Ovary (tissue), 9 donors: Measurements from ENCODE around the gene CACHD1. TPM values are rescaled to one million over a fixed set of nuclear protein-coding genes. Genes with fewer than 3 reads are reported as not detected.
A peak's percentile ranks its signal among the peaks of the same experiment; 100 is the strongest.

Source experiments
- DNase-seq, 5 donors: peaks; one replicate each; pipeline ENCODE4 v3.0.0-alpha.2; 2019 to 2020
- H3K27ac ChIP-seq, 2 donors: fragments of 200-600 bp; one replicate each; pipeline versions ENCODE4 v1.5.1 to v1.8.0; 2019 to 2022
- H3K27me3 ChIP-seq: fragments of 200-600 bp; one replicate; pipeline ENCODE4 v1.8.0; 2022
- H3K36me3 ChIP-seq: fragments of 200-600 bp; sonication (generic); one replicate; pipeline ENCODE4 v1.5.1; 2019
- H3K4me1 ChIP-seq: one replicate; pipeline ENCODE4 v1.8.1; 2013; ENCODE audit warnings: mild to moderate bottlenecking, moderate library complexity; ENCODE audit not compliant: insufficient read depth
- H3K4me3 ChIP-seq: fragments of 200-600 bp; sonication (generic); one replicate; pipeline ENCODE4 v1.5.1; 2017
- H3K9me3 ChIP-seq, 2 donors: fragments of 200-600 bp in 1 of 2; sonication (generic) in 1 of 2; one replicate each; pipeline versions ENCODE4 v1.5.1 to v1.8.1; 2013 to 2019; ENCODE audit warnings: mild to moderate bottlenecking in 1 of 2, moderate library complexity in 1 of 2
- CTCF ChIP-seq, 3 donors: fragments of 450-650 bp in 2 of 3; fragments of 200-600 bp in 1 of 3; IDR thresholded peaks; one replicate each; pipeline versions ENCODE4 v1.5.1 to v1.8.0; 2016 to 2022; ENCODE audit warnings: antibody characterized with exemption in 3 of 3, mild to moderate bottlenecking in 1 of 3
- EP300 ChIP-seq: sonication (generic); formaldehyde crosslinking; IDR thresholded peaks from one replicate; pipeline ENCODE4 v1.6.1; 2017; ENCODE audit warnings: antibody characterized with exemption
- POLR2A ChIP-seq: fragments of 450-650 bp; IDR thresholded peaks from one replicate; pipeline ENCODE4 v1.6.1; 2017; ENCODE audit warnings: antibody characterized with exemption, mild to moderate bottlenecking, moderate library complexity
- WGBS, 3 donors: extraction: QIAGEN DNeasy Blood & Tissue Kit in 1 of 3; methylation state at CpG; one replicate each; pipeline versions ENCODE4 v1.1.5 to v1.1.7; 2013 to 2017; 5-methylcytosine and 5-hydroxymethylcytosine counted together
- intact Hi-C, 4 donors: fragments of 100-400 bp; cut with DNase I; formaldehyde crosslinking; loops; one replicate each; pipeline versions ENCODE4 v1.11.0 to v1.15.1; 2022 to 2023
- polyA plus RNA-seq, 2 donors: library from polyadenylated mRNA; stranded (reverse); fragments of 200-250 nt in 1 of 2; fragments of 350-450 nt in 1 of 2; fragmentation: Illumina TruSeq in 1 of 2; extraction: RNeasy Lipid Tissue Mini Kit (QIAGEN cat#74804) in 1 of 2; gene quantifications; one replicate each; pipeline ENCODE4 v1.2.3, GENCODE V29; 2013 to 2014
- total RNA-seq, 7 donors: library from RNA; depleted of rRNA in 2 of 7; stranded (reverse); fragments of >200 nt in 2 of 7; fragmentation: NEBNext Ultra II Directional in 3 of 7; extraction: Animal tissue kit (Norgen Biotek cat#: 25700) in 3 of 7; gene quantifications; one replicate each; pipeline versions ENCODE4 v1.1.0 to v1.2.4, GENCODE V29; 2016 to 2023
- donor health status: DM: no; HTN: no; CAD: no; lungs with moderate emphysema.
- donor health status: DM: no; HTN: no; CAD: no.
- donor health status: Bipolar disorder and iron deficiency.
- donor health status: DM: yes; HTN: yes; CAD: no.
- donor health status: DM: no; HTN: no; CAD: no.
- donor health status: DM: yes; HTN: yes; CAD: no.

Gene CACHD1
- total and polyA plus RNA-seq, 9 donors, result 17.0 to 33.1 (median 23.2) TPM

GRCh38 chr1:64526312-64526711 lies 56.4 kb downstream of the CACHD1 start:
- Histone ChIP-seq H3K4me1 (peaks cover 13% of the 10 kb centered on the region), H3K36me3 (no peaks in the 10 kb centered on the region), H3K27me3 (no peaks in the 10 kb centered on the region), H3K9me3 (no peaks in the 10 kb centered on the region), H3K27ac (peak overlapping the region in 1 of 2 donors; percentile 60), H3K4me3 (no peak overlapping the region)
- 16 to 23% (median 19%) methylated on average over 3 of the region's 3 CpGs for WGBS, 3 donors
- no peak for DNase-seq
- TF ChIP-seq EP300, result no peak
- no peak for TF ChIP-seq CTCF (IDR thresholded peaks at IDR 0.05)
- no peak for TF ChIP-seq POLR2A
- intact Hi-C loops, result no loop called here

- no peaks in the 10 kb centered on the region for H3K27me3 ChIP-seq
- peak in 1 of 5 donors; percentile 38 for DNase-seq
- H3K9me3 ChIP-seq, result no peaks in the 10 kb centered on the region
- peak overlapping the region in 1 of 2 donors; percentile 36 for H3K27ac ChIP-seq
- no peaks in the 10 kb centered on the region for H3K36me3 ChIP-seq
- TF ChIP-seq CTCF (IDR thresholded peaks at IDR 0.05) (no peak), POLR2A (no peak), EP300 (no peak)
- H3K4me1 ChIP-seq, result peaks cover 15% of the 10 kb centered on the region
- intact Hi-C loops, result no loop called here
- no peak overlapping the region for H3K4me3 ChIP-seq
- 63 to 69% (median 67%) methylated on average over 10 of the region's 10 CpGs for WGBS, 3 donors
Measured at GRCh38 chr1:64527165-64527564, 57.2 kb downstream of the CACHD1 start.

- H3K9me3 ChIP-seq, result no peaks in the 10 kb centered on the region
- intact Hi-C loops, result no loop called here
- H3K36me3 ChIP-seq, result no peaks in the 10 kb centered on the region
- H3K4me1 ChIP-seq, result peaks cover 15% of the 10 kb centered on the region
- H3K27ac ChIP-seq, result peak overlapping the region in 1 of 2 donors; percentile 36
- DNase-seq, result no peak
- H3K27me3 ChIP-seq, result no peaks in the 10 kb centered on the region
- no peak for TF ChIP-seq EP300
- TF ChIP-seq CTCF (IDR thresholded peaks at IDR 0.05), result no peak
- no peak for TF ChIP-seq POLR2A
- no peak overlapping the region for H3K4me3 ChIP-seq
Measured at GRCh38 chr1:64527786-64528185, 57.9 kb downstream of the CACHD1 start.

- no peaks in the 10 kb centered on the region for H3K9me3 ChIP-seq
- DNase-seq, result no peak
- H3K27me3 ChIP-seq, result no peaks in the 10 kb centered on the region
- no peak overlapping the region for H3K27ac ChIP-seq
- TF ChIP-seq POLR2A, result no peak
- no peak for TF ChIP-seq CTCF (IDR thresholded peaks at IDR 0.05)
- no peak for TF ChIP-seq EP300
- no peak overlapping the region for H3K4me3 ChIP-seq
- H3K4me1 ChIP-seq, result peaks cover 10% of the 10 kb centered on the region
- no peaks in the 10 kb centered on the region for H3K36me3 ChIP-seq
- intact Hi-C loops, result loop anchor here in 2 of 4 donors (10.0 kb wide), 1 partner anchor 56 kb away; the partner anchor contains the start of gene CACHD1 (in 2 of the 2)
Measured at GRCh38 chr1:64530969-64531692, 61.2 kb downstream of the CACHD1 start.
